GM12878 (cell line): Measurements from ENCODE around the gene ATP1A3.

ENCODE experiments used
- BRCA1 ChIP-seq: IDR thresholded peaks from 2 replicates; pipeline ENCODE4 v1.6.1; 2011; ENCODE audit warnings: low read depth, low read length, improper control_type of control experiment
- EZH2 ChIP-seq: IDR thresholded peaks from 2 replicates; pipeline ENCODE4 v1.6.1; 2012; ENCODE audit warnings: low read depth, mild to moderate bottlenecking, control low read depth, inconsistent platforms, low read length, borderline replicate concordance; ENCODE audit not compliant: control insufficient read depth
- MXI1 ChIP-seq: fragments of 150-350 bp; IDR thresholded peaks from 2 replicates; pipeline ENCODE4 v1.6.1; 2011; ENCODE audit warnings: low read depth, mild to moderate bottlenecking, inconsistent platforms, low read length, improper control_type of control experiment
- NR2F1 ChIP-seq: fragments of 450-650 bp; conservative IDR thresholded peaks from 2 replicates; pipeline ENCODE4 v1.6.1; 2017; ENCODE audit warnings: mild to moderate bottlenecking
- POLR2AphosphoS5 ChIP-seq: IDR thresholded peaks from 2 replicates; pipeline ENCODE4 v1.6.1; 2011; ENCODE audit warnings: mild to moderate bottlenecking, low read length, inconsistent platforms
- SPI1 ChIP-seq: IDR thresholded peaks from 2 replicates; pipeline ENCODE4 v1.6.1; 2011; ENCODE audit warnings: low read depth, mild to moderate bottlenecking, low read length, moderate library complexity, borderline replicate concordance; ENCODE audit not compliant: insufficient read depth
- SREBF2 ChIP-seq: IDR thresholded peaks from 2 replicates; pipeline ENCODE4 v1.6.1; 2012; ENCODE audit warnings: mild to moderate bottlenecking, low read length
- TF ChIP-seq, protein P1 (sequence below), 3 experiments: IDR thresholded peaks in 2 of 3; conservative IDR thresholded peaks in 1 of 3; 2 replicates each; pipeline ENCODE4 v1.5.1; 2011; ENCODE audit warnings: low read depth in 3 of 3, low read length in 3 of 3, mild to moderate bottlenecking in 3 of 3, control low read depth in 2 of 3, moderate library complexity in 2 of 3, inconsistent platforms in 1 of 3, mixed read lengths in 1 of 3; ENCODE audit not compliant: control insufficient read depth in 2 of 3, insufficient read depth in 1 of 3; ENCODE audit errors: extremely low read depth in 1 of 3
- TF ChIP-seq, protein P2 (sequence below): IDR thresholded peaks from 2 replicates; pipeline ENCODE4 v1.6.1; 2011; ENCODE audit warnings: low read depth, mild to moderate bottlenecking, low read length, moderate library complexity, borderline replicate concordance; ENCODE audit errors: extremely low read depth

DNA sequence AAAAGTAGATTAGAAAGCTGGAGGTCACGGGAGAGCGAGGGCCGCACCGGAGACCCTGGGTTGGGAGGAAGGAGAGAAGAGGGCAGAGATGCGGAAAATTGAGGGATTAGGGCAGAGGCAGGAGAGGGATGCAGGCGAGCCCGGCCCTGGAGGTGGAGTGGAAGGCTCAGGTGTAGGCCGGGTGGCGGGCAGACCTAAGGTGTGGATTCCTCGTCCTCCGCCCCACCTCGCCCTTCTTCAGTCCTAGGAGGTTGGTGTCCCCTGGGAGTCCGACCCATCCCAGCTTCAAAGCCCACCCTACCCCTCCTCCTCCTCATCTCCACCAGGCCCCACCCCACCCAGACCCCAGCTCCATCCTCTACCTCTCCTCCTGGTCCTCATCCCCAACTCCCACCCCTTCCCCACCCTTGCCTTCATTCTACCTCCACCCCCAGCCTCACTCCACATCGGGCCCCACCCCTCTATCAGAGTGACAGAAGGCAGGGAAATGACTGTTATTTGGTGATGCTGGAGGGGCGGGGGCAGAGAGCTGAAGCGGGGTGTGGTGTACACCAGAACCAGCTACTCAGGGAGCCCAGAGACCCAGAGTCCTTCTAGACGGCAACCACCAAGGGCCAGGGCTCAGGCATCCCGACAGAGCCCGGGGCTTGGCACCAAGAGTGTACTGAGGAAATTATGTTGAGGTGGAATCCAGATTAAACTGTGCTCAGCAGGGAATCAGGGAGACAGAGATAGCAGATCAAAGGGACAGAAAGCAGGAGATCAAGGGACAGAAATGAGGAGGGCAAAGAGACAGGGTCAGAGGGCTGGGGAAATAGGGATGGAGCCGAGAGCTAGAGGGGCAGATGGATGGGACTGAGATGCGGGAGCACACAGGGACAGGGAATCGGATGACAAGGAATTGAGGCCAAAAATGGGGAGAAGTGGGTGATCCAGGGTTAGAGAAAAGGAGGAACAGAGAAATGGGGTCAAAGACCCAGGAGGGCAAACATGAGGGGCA is 72.2 kb downstream of the ATP1A3 start:
- no peak for TF ChIP-seq NR2F1
- TF ChIP-seq SPI1, result no peak
- TF ChIP-seq, protein P1, sequence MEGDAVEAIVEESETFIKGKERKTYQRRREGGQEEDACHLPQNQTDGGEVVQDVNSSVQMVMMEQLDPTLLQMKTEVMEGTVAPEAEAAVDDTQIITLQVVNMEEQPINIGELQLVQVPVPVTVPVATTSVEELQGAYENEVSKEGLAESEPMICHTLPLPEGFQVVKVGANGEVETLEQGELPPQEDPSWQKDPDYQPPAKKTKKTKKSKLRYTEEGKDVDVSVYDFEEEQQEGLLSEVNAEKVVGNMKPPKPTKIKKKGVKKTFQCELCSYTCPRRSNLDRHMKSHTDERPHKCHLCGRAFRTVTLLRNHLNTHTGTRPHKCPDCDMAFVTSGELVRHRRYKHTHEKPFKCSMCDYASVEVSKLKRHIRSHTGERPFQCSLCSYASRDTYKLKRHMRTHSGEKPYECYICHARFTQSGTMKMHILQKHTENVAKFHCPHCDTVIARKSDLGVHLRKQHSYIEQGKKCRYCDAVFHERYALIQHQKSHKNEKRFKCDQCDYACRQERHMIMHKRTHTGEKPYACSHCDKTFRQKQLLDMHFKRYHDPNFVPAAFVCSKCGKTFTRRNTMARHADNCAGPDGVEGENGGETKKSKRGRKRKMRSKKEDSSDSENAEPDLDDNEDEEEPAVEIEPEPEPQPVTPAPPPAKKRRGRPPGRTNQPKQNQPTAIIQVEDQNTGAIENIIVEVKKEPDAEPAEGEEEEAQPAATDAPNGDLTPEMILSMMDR (IDR thresholded peaks at IDR 0.05 in 2 of 3, conservative IDR thresholded peaks at IDR 0.05 in 1 of 3; ENCODE audit: control insufficient read depth in 2 of 3, extremely low read depth in 1 of 3, insufficient read depth in 1 of 3, low read depth in 3 of 3, low read length in 3 of 3), result no peak
- no peak for TF ChIP-seq EZH2
- no peak for TF ChIP-seq SREBF2
- no peak for TF ChIP-seq POLR2AphosphoS5
- TF ChIP-seq MXI1, result no peak
- no peak for TF ChIP-seq BRCA1
- TF ChIP-seq, protein P2, sequence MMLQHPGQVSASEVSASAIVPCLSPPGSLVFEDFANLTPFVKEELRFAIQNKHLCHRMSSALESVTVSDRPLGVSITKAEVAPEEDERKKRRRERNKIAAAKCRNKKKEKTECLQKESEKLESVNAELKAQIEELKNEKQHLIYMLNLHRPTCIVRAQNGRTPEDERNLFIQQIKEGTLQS, result no peak
